ENCODE data around the gene TMEM117. TPM values are rescaled to one million over a fixed set of nuclear protein-coding genes. Genes with fewer than 3 reads are reported as not detected.
"Not testable (repeated sequence)": the region's sequence is repeated elsewhere in the genome, so short reads cannot be mapped to it uniquely, and the experiment has no call there.

Gene TMEM117
- total and polyA plus RNA-seq, 11 donors: 3.7 to 13.5 (median 7.3) TPM

DNA sequence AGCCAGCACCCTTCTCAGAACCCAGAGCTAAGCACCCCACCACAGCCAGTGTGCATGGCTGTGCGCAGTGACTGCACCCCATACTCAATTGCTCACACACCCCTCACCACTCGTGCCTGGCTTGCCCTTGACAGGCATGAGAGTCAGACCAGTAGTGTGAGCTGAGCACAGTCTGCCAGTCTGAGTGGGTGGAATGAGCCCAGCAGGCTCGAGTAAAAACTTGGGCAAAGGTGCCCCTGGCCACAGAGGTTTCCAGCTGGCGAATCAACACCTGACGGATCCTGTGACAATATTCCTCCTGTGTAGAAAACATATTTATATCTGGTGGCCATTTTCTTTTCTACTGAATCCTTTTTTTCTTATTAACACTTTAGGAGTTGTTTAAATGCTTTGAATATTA is 202.5 kb downstream of the TMEM117 start:
- ATAC-seq (peak in 2 of 4 donors; percentile 20 to 45), DNase-seq (no peak)
- intact Hi-C loops (cut with DNase I): no loop called here
- WGBS, 4 donors: 72 to 83% (median 82%) methylated on average over 5 of the region's 5 CpGs
- Histone ChIP-seq H3K9me3 (no peaks in the 10 kb centered on the region), H3K4me1 (no peaks in the 10 kb centered on the region), H3K27me3 (no peaks in the 10 kb centered on the region), H3K27ac (no peak overlapping the region), H3K36me3 (no peaks in the 10 kb centered on the region), H3K4me3 (no peak overlapping the region)
- TF ChIP-seq, protein P1, sequence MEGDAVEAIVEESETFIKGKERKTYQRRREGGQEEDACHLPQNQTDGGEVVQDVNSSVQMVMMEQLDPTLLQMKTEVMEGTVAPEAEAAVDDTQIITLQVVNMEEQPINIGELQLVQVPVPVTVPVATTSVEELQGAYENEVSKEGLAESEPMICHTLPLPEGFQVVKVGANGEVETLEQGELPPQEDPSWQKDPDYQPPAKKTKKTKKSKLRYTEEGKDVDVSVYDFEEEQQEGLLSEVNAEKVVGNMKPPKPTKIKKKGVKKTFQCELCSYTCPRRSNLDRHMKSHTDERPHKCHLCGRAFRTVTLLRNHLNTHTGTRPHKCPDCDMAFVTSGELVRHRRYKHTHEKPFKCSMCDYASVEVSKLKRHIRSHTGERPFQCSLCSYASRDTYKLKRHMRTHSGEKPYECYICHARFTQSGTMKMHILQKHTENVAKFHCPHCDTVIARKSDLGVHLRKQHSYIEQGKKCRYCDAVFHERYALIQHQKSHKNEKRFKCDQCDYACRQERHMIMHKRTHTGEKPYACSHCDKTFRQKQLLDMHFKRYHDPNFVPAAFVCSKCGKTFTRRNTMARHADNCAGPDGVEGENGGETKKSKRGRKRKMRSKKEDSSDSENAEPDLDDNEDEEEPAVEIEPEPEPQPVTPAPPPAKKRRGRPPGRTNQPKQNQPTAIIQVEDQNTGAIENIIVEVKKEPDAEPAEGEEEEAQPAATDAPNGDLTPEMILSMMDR (IDR thresholded peaks at IDR 0.05): no peak
- no peak for TF ChIP-seq POLR2A (IDR thresholded peaks at IDR 0.05)

DNA sequence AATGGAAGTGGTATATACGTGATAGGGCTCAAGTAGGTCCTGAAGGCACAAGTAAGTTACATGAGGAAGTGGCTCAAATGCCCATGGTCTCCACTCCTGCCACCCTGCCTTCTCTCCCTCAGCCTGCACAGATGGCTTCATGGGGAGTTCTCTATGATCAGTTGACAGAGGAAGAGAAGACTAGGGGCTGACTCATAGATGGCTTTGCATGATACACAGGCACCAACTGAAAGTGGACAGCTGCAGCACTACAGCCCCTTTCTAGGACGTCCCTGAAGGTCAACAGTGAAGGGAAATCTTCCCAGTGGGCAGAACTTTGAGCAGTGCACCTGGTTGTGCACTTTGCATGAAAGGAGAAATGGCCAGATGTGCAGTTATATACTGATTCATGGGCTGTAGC is 208.6 kb downstream of the TMEM117 start:
- H3K27ac ChIP-seq; DNase-seq; H3K4me1 ChIP-seq; ATAC-seq; H3K9me3 ChIP-seq; H3K27me3 ChIP-seq; H3K4me3 ChIP-seq; intact Hi-C loops (cut with DNase I); H3K36me3 ChIP-seq: not testable (repeated sequence)
- WGBS, 4 donors: 85 to 89% (median 87%) methylated on average over 2 of the region's 2 CpGs

DNA sequence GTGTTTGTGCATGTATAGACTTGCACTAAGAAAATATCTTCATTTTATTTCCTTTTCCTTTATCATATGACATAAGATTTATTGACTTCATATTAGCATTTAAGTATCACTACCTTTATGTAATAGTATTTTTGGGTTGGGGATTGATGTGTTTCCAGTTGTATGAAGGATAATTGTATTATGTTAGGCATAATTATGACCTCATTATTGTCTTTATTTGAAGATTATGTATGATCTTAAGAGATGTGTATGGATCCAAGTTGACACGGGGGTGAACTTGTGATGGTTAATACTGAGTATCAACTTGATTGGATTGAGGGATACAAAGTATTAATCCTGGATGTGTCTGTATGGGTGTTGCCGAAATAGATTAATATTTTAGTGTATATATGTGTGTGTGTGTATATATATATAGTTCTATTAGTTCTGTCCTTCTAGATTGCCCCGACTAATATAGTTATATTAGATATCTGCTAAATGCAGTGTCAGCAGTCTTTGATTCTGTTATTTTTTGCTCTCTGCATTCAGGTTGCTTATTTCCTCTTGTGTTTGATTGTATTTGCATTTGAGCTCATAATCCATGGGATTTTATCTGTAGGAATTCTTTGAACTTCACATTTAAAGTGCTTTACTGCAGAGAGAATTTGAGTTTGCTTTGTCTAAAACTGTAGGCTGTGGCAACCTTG is 211.0 kb downstream of the TMEM117 start:
- no peak for DNase-seq
- no peak for TF ChIP-seq POLR2A (IDR thresholded peaks at IDR 0.05)
- TF ChIP-seq, protein P1 (IDR thresholded peaks at IDR 0.05): no peak
- Histone ChIP-seq H3K36me3 (no peaks in the 10 kb centered on the region), H3K27me3 (no peaks in the 10 kb centered on the region), H3K4me1 (no peaks in the 10 kb centered on the region), H3K4me3 (no peak overlapping the region), H3K9me3 (peaks cover 0 to 4% (median 0%) of the 10 kb centered on the region in 12 donors), H3K27ac (no peak overlapping the region)
- no peak for ATAC-seq
- intact Hi-C loops (cut with DNase I): no loop called here
- 78 to 96% (median 94%) methylated on average over 3 of the region's 3 CpGs for WGBS, 4 donors

DNA sequence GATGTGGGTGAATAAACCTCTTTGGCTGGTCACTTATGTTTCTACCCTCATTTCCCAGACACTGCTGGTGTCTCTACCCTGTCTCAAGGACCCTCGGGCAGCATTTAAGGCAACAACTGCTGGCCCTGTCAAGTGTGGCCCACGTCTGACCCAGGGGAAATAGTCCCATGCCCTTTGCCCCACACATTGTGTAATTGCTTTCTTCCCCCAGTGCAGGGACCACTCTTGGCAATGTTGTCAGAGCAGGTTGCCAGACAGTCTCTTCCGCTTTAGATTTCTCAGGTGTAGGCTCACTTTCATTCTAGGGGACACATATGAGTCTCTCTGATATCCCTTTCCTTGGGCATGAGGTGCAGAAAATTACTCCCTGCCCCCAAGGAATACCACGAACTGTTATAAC is 216.7 kb downstream of the TMEM117 start:
- Histone ChIP-seq H3K9me3 (peaks cover 0 to 4% (median 0%) of the 10 kb centered on the region in 12 donors), H3K36me3 (no peaks in the 10 kb centered on the region), H3K27me3 (no peaks in the 10 kb centered on the region), H3K27ac (no peak overlapping the region), H3K4me1 (peaks cover 0 to 19% (median 1%) of the 10 kb centered on the region in 12 donors), H3K4me3 (no peak overlapping the region)
- TF ChIP-seq, protein P1 (IDR thresholded peaks at IDR 0.05): no peak
- TF ChIP-seq POLR2A (IDR thresholded peaks at IDR 0.05): no peak
- ATAC-seq: no peak
- no peak for DNase-seq
- 78 to 84% (median 81%) methylated on average over 4 of the region's 4 CpGs for WGBS, 4 donors
- intact Hi-C loops (cut with DNase I): no loop called here
